Thyroid gland (tissue), 4 donors: ENCODE data around the gene HSPA4. TPM values are rescaled to one million over a fixed set of nuclear protein-coding genes. Genes with fewer than 3 reads are reported as not detected.
"Not testable (repeated sequence)": the region's sequence is repeated elsewhere in the genome, so short reads cannot be mapped to it uniquely, and the experiment has no call there.

ENCODE experiments used
- DNase-seq, 2 donors: peaks; one replicate each; pipeline ENCODE4 v3.0.0-alpha.2; 2019
- H3K27ac ChIP-seq, 3 donors: fragments of 200-600 bp; sonication (generic); 1 replicate in 2 of 3; 2 replicates in 1 of 3; pipeline ENCODE4 v1.5.1; 2016 to 2019; ENCODE audit warnings: mild to moderate bottlenecking in 1 of 3, moderate library complexity in 1 of 3
- H3K27me3 ChIP-seq: fragments of 200-600 bp; sonication (generic); one replicate; pipeline ENCODE4 v1.5.1; 2019
- H3K36me3 ChIP-seq, 2 donors: fragments of 200-600 bp; sonication (generic); one replicate each; pipeline ENCODE4 v1.5.1; 2016 to 2019
- H3K4me1 ChIP-seq, 2 donors: fragments of 200-600 bp; sonication (generic); one replicate each; pipeline ENCODE4 v1.5.1; 2017 to 2019
- H3K4me3 ChIP-seq, 3 donors: fragments of 200-600 bp; sonication (generic); replicated peaks in 1 of 3; 1 replicate in 2 of 3; 2 replicates in 1 of 3; pipeline ENCODE4 v1.5.1; 2016; ENCODE audit warnings: mild to moderate bottlenecking in 1 of 3
- H3K9me3 ChIP-seq: fragments of 200-600 bp; sonication (generic); one replicate; pipeline ENCODE4 v1.5.1; 2017
- CTCF ChIP-seq, 6 experiments: fragments of 200-600 bp in 3 of 6; fragments of 450-650 bp in 3 of 6; sonication (generic) in 3 of 6; IDR thresholded peaks; one replicate each; pipeline ENCODE4 v1.5.1; 2016 to 2019; ENCODE audit warnings: antibody characterized with exemption in 6 of 6, mild to moderate bottlenecking in 2 of 6, inconsistent platforms in 1 of 6, moderate library complexity in 1 of 6
- POLR2A ChIP-seq, 2 donors: fragments of 450-650 bp; IDR thresholded peaks; one replicate each; pipeline ENCODE4 v1.6.1; 2017; ENCODE audit warnings: antibody characterized with exemption in 2 of 2, mild to moderate bottlenecking in 2 of 2, moderate library complexity in 1 of 2
- WGBS, 2 donors: methylation state at CpG; one replicate each; pipeline ENCODE4 v1.1.5; 2017; 5-methylcytosine and 5-hydroxymethylcytosine counted together
- intact Hi-C: fragments of 100-400 bp; cut with DNase I; formaldehyde crosslinking; loops from one replicate; pipeline ENCODE4 v1.15.1; 2023
- total RNA-seq, 4 donors: library from RNA; depleted of rRNA; stranded (reverse); fragments of >200 nt; gene quantifications; one replicate each; pipeline ENCODE4 v1.2.3, GENCODE V29; 2016

HSPA4 gene
- total RNA-seq, 4 donors from 2014 or later = 49.9 to 72.0 (median 70.5) TPM

- intact Hi-C loops = no loop called here
- Histone ChIP-seq H3K4me3 (no peak overlapping the region), H3K27ac (no peak overlapping the region), H3K27me3 (no peaks in the 10 kb centered on the region), H3K9me3 (no peaks in the 10 kb centered on the region), H3K4me1 (no peaks in the 10 kb centered on the region), H3K36me3 (no peaks in the 10 kb centered on the region)
- no peak for TF ChIP-seq POLR2A (IDR thresholded peaks at IDR 0.05)
- DNase-seq = no peak
- 38 to 54% methylated on average over 6 of the region's 6 CpGs for WGBS, 2 donors
Measured at GRCh38 chr5:133032852-133033742, 18.7 kb upstream of the HSPA4 start.

DNA sequence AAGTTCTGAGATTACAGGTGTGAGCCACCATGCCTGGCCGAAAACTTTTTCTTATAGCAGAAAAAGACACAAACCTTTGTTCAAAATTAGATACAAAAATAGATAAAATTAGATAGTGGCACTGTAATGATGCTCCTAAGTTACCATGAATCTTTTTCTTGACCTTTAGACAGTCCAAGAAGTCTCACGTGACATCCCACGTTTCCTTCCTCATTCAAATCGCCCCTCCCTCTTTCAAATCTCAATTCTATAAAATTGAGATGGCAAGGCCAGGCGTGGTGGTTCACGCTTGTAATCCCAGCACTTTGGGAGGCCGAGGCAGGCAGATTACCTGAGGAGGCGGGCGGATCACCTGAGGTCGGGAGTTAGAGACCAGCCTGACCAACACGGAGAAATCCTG, 17.7 kb upstream of the HSPA4 start:
- Histone ChIP-seq H3K27me3 (no peaks in the 10 kb centered on the region), H3K9me3 (no peaks in the 10 kb centered on the region), H3K4me1 (no peaks in the 10 kb centered on the region), H3K4me3 (no peak overlapping the region), H3K36me3 (no peaks in the 10 kb centered on the region), H3K27ac (no peak overlapping the region)
- TF ChIP-seq CTCF (IDR thresholded peaks at IDR 0.05) = no peak
- no peak for TF ChIP-seq POLR2A (IDR thresholded peaks at IDR 0.05)
- DNase-seq = no peak
- intact Hi-C loops = no loop called here
- WGBS, 2 donors = 88 to 90% methylated on average over 11 of the region's 11 CpGs

- Histone ChIP-seq H3K27ac (no peak overlapping the region), H3K27me3 (no peaks in the 10 kb centered on the region), H3K4me1 (no peaks in the 10 kb centered on the region), H3K4me3 (no peak overlapping the region), H3K36me3 (no peaks in the 10 kb centered on the region), H3K9me3 (no peaks in the 10 kb centered on the region)
- DNase-seq = no peak
- TF ChIP-seq CTCF (IDR thresholded peaks at IDR 0.05) = no peak
- no peak for TF ChIP-seq POLR2A (IDR thresholded peaks at IDR 0.05)
- intact Hi-C loops = no loop called here
- 74 to 85% methylated on average over 2 of the region's 2 CpGs for WGBS, 2 donors
Measured at GRCh38 chr5:133035224-133035623, 16.6 kb upstream of the HSPA4 start.

DNA sequence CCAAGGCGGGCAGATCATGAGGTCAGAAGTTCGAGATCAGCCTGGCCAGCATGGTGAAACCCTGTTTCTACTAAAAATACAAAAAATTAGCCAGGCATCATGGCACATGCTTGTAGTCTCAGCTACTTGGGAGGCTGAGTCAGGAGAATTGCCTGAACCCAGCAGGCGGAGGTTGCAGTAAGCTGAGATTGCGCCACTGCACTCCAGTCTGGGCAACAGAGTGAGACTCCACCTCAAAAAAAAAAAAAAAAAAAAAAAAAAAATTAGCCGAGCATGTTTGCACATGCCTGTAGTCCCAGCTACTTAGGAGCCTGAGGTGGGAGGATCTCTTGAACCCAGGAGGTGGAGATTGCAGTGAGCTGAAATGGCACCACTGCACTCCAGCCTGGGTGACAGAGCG, 15.1 kb upstream of the HSPA4 start:
- DNase-seq, H3K9me3 ChIP-seq, H3K4me3 ChIP-seq, H3K27ac ChIP-seq, H3K27me3 ChIP-seq, H3K4me1 ChIP-seq, intact Hi-C loops, H3K36me3 ChIP-seq: not testable (repeated sequence)
- 90 to 91% methylated on average over 6 of the region's 6 CpGs for WGBS, 2 donors

DNA sequence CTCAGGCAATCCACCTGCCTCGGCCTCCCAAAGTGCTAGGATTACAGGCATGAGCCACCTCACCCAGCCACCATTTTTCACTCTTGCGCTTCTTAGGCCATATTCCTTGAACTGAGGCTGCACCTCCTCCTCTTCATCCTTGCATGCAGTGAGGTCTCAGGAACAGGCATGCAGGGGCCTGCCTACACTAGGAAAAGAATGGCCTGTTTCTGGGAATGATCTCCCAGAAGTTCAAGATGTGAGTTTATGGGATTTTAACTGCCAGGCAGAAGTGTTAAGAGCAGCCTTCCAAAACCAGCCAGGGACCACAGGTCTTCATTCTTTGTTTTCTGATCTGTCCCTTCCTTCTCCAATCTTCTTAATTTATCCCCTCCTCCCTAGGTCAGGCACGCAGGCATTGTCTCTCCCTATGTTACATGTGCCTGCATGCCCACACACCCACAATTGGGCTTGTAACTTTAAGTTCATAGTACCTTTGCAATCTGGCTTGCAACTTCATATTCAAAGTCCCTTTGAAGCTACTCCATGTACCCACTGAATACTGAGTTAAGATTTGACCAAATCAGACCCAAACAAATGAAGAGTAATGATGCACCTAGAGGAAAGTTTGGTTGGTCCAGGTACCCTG, 10.5 kb upstream of the HSPA4 start:
- DNase-seq = no peak
- Histone ChIP-seq H3K4me3 (no peak overlapping the region), H3K36me3 (no peaks in the 10 kb centered on the region), H3K27me3 (no peaks in the 10 kb centered on the region), H3K27ac (no peak overlapping the region), H3K9me3 (no peaks in the 10 kb centered on the region), H3K4me1 (no peaks in the 10 kb centered on the region)
- WGBS, 2 donors = 77 to 87% methylated on average over 3 of the region's 3 CpGs
- intact Hi-C loops = no loop called here
- TF ChIP-seq CTCF (IDR thresholded peaks at IDR 0.05) (no peak), POLR2A (IDR thresholded peaks at IDR 0.05) (no peak)

DNA sequence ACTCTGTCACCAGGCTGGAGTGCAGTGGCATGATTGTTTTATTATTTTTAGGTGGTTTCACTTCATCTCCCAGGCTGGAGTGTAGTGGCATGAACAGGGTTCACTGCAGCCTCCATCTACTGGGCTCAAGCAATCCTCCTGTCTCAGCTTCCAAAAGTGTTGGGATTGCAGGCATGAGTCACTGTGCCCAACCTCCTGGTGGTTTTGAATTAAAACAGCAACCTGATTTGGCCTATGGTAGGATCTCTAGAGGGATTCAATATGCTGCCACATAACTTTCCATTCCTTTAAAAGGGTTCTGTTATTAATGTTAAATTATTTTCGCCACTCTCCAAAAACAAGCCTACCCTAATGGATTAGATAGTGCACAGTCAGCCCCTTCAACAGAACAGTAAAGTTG, 9.9 kb upstream of the HSPA4 start:
- Histone ChIP-seq H3K4me3 (no peak overlapping the region), H3K36me3 (no peaks in the 10 kb centered on the region), H3K4me1 (no peaks in the 10 kb centered on the region), H3K27ac (no peak overlapping the region), H3K9me3 (no peaks in the 10 kb centered on the region), H3K27me3 (no peaks in the 10 kb centered on the region)
- intact Hi-C loops = no loop called here
- WGBS, 2 donors = 86 to 92% methylated on average over 1 of the region's 1 CpG
- DNase-seq = no peak
- no peak for TF ChIP-seq POLR2A (IDR thresholded peaks at IDR 0.05)
- TF ChIP-seq CTCF (IDR thresholded peaks at IDR 0.05) = no peak

- intact Hi-C loops, DNase-seq, H3K4me3 ChIP-seq, H3K9me3 ChIP-seq, H3K27me3 ChIP-seq, H3K36me3 ChIP-seq, H3K27ac ChIP-seq: not testable (repeated sequence)
- 89 to 90% methylated on average over 8 of the region's 8 CpGs for WGBS, 2 donors
- H3K4me1 ChIP-seq = peaks cover 7 to 15% of the 10 kb centered on the region in 2 donors
Measured at GRCh38 chr5:133046560-133046959, 5.3 kb upstream of the HSPA4 start.
